ENCODE measurements around the gene INSIG2. TPM values are rescaled to one million over a fixed set of nuclear protein-coding genes. Genes with fewer than 3 reads are reported as not detected.

The INSIG2 gene
- polyA plus RNA-seq, 1 donor from 2014 or later, result 17.0 TPM

GRCh38 chr2:118122594-118123281, 34.5 kb downstream of the INSIG2 start:
- no peaks in the 10 kb centered on the region for H3K36me3 Mint-ChIP-seq
- peaks cover 0 to 7% (median 2%) of the 10 kb centered on the region in 3 donors for H3K4me1 Mint-ChIP-seq
- H3K27ac Mint-ChIP-seq, result no peak overlapping the region
- H3K4me3 Mint-ChIP-seq, result no peak overlapping the region
- no peaks in the 10 kb centered on the region for H3K9me3 Mint-ChIP-seq
- no peaks in the 10 kb centered on the region for H3K27me3 Mint-ChIP-seq

DNA sequence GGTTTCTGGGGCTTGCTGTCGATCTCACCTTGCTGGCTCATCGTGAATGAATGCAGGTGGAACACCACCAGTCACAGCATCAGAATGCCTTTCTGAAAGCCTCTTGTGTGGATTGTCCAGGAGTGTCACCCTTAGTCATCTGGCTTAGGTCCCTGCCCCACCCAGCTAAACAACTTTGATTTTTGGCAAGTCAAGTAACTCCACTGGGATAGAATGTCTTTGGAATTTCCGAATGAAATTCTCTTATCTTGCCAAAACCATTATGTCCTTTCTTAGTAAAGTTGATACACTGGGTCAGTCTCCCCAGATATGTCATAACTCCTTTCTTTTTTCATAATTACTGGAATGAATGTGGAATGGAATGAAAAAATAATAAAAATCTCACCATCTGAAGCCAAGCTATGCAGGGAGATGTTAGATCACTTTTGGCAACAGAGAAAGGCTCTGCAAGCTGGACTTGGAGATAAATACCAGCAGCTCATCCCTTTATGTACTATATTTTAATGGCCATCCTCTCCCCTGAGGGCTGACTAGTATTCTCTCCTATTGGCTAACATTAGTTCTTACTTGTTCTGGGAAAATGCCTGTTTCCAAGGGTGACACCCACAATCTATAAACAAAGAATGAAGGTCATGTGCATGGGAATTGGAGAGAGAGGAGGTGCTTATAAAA, 35.4 kb downstream of the INSIG2 start:
- H3K27me3 Mint-ChIP-seq, result peaks cover 5% of the 10 kb centered on the region
- no peaks in the 10 kb centered on the region for H3K9me3 Mint-ChIP-seq
- H3K4me1 Mint-ChIP-seq, result peaks cover 0 to 7% (median 2%) of the 10 kb centered on the region in 3 donors
- no peak overlapping the region for H3K4me3 Mint-ChIP-seq
- H3K27ac Mint-ChIP-seq, result no peak overlapping the region
- H3K36me3 Mint-ChIP-seq, result no peaks in the 10 kb centered on the region

GRCh38 chr2:118124288-118124891, 36.1 kb downstream of the INSIG2 start:
- Mint-ChIP-seq H3K4me1 (peaks cover 0 to 7% (median 2%) of the 10 kb centered on the region in 3 donors), H3K4me3 (no peak overlapping the region), H3K27me3 (peaks cover 5% of the 10 kb centered on the region)

DNA sequence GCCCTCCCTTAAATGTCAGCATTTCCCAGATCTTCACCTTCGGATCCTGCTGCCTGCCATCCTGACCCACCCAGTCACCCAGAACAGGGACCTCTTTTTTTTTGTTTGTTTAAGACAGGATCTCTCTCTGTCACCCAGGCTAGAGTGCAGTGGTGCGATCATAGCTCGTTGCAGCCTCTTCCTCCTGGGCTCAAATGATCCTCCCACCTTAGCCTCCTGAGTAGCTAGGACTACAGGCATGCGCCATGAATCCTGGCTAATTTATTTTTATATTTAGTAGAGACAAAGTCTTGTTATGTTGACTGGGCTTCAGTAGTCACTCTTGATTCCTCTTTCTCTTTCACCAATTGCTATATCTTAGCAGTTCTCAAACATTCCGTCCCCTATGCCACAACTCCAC, 39.0 kb downstream of the INSIG2 start:
- Mint-ChIP-seq H3K4me1 (peaks cover 7 to 13% (median 8%) of the 10 kb centered on the region in 3 donors), H3K27ac (no peak overlapping the region), H3K4me3 (no peak overlapping the region), H3K9me3 (no peaks in the 10 kb centered on the region), H3K27me3 (peaks cover 5% of the 10 kb centered on the region), H3K36me3 (no peaks in the 10 kb centered on the region)

More at GRCh38 chr2:118124288-118124891, 36.1 kb downstream of the INSIG2 start:
- Mint-ChIP-seq H3K36me3 (no peaks in the 10 kb centered on the region), H3K9me3 (no peaks in the 10 kb centered on the region), H3K27ac (no peak overlapping the region)

DNA sequence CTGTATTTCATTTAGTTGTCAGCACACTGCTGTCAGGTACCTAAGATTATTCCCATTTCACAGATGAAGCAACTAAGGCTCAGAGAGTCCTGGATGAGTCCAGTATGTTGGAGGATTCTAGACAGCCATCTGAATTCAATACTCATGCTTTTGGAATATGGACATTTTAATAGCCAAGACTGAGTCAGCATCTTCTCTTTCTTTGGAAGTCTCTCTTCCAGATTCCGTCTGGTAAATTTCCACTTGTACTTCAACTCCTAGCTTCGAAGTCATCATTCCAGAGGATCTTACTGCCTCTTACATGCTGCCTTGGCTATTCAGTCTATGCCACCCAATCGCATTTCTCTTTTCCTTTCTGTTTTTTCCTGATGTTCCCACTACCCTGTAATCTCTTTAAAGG, 40.6 kb downstream of the INSIG2 start:
- H3K4me3 Mint-ChIP-seq, result no peak overlapping the region
- H3K9me3 Mint-ChIP-seq, result no peaks in the 10 kb centered on the region
- no peak overlapping the region for H3K27ac Mint-ChIP-seq
- peaks cover 5% of the 10 kb centered on the region for H3K27me3 Mint-ChIP-seq
- H3K4me1 Mint-ChIP-seq, result peaks cover 6 to 8% (median 7%) of the 10 kb centered on the region in 3 donors
- H3K36me3 Mint-ChIP-seq, result no peaks in the 10 kb centered on the region

- Mint-ChIP-seq H3K27me3 (peaks cover 5% of the 10 kb centered on the region), H3K36me3 (no peaks in the 10 kb centered on the region), H3K9me3 (no peaks in the 10 kb centered on the region), H3K27ac (no peak overlapping the region), H3K4me1 (peaks cover 5 to 8% (median 6%) of the 10 kb centered on the region in 3 donors), H3K4me3 (no peak overlapping the region)
Observed at GRCh38 chr2:118130385-118130784, 42.1 kb downstream of the INSIG2 start.

DNA sequence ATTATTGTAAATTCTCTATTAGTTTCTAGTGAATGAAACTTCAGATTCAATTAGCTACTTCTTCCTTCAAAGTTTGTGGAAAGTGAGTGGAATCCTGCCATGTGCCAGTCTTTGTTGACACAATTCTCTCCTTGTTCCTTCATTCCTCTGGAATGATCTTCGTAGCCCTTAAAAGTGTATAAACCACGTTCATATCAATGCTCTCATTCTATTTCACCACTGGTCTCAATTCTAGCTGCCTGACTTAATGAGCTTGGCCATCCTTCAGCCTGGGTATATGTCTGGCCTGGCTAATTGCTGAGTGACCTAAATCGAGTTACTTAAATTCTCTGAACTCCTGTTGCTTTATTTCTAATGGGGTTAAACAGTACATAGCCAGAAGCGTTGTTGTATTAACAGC, 43.5 kb downstream of the INSIG2 start:
- Mint-ChIP-seq H3K4me1 (peaks cover 5 to 8% (median 6%) of the 10 kb centered on the region in 3 donors), H3K4me3 (peak overlapping the region in 1 of 4 donors; percentile 34), H3K27me3 (peaks cover 5% of the 10 kb centered on the region), H3K9me3 (no peaks in the 10 kb centered on the region), H3K36me3 (no peaks in the 10 kb centered on the region), H3K27ac (no peak overlapping the region)

DNA sequence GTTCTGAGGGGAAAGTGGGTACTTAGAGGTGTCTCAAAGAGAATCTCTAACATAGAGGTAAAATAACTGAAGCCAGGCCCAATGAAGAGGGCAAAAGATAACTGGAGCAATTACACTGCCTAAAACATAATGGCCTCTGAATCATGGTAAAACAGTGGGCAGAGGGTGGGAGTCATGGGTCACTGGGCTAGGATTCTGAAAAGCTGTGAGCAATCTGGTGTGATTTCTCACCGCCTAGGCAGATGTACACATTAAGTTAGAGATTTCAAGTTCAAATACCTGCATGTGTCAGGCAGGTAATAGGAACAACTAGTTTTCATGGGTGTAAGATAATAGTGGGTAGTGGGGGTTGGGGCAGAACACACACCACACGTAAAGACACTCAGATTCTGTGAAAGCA, 45.6 kb downstream of the INSIG2 start:
- no peaks in the 10 kb centered on the region for H3K9me3 Mint-ChIP-seq
- H3K4me1 Mint-ChIP-seq, result peaks cover 5 to 8% (median 6%) of the 10 kb centered on the region in 3 donors
- no peak overlapping the region for H3K4me3 Mint-ChIP-seq
- H3K36me3 Mint-ChIP-seq, result no peaks in the 10 kb centered on the region
- H3K27me3 Mint-ChIP-seq, result no peaks in the 10 kb centered on the region
- H3K27ac Mint-ChIP-seq, result no peak overlapping the region

DNA sequence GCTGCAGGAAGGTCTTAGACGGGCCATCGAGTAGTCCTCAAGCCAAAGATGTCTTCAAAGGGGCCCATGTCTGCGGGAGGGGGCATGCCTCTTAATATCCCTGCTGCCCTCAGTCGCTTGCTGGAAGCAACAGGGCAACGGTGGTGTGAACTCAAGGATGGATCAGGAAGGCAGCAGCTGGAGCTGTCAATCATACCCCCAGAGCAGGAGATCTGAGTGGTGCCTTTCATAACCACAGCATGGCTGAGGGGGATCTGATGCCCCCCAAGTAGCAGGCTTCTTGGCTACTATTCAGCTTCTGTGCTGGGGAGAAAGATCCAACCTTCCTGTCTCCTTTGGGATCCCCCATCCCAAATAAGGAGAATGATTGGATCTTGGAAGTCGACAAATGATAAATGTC, 46.4 kb downstream of the INSIG2 start:
- Mint-ChIP-seq H3K4me1 (peaks cover 5 to 8% (median 6%) of the 10 kb centered on the region in 3 donors), H3K9me3 (no peaks in the 10 kb centered on the region), H3K4me3 (no peak overlapping the region), H3K36me3 (no peaks in the 10 kb centered on the region), H3K27ac (no peak overlapping the region), H3K27me3 (no peaks in the 10 kb centered on the region)

DNA sequence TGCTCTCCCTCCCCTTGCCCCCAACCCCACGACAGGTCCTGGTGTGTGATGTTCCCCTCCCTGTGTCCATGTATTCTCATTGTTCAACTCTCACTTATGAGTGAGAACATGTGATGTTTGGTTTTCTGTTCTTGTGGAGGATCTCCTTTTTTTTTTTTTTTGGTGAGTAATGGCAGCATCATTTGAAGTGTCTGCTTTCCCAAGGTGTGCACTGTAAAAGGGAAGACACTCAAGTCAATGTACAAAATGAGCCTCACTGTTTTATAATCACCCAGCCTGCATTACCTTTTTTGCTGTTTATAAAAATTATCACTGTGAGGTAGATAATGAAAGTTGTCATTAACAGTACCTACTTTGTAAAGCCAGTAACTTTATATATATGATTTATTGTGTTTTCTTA, 56.9 kb downstream of the INSIG2 start:
- no peaks in the 10 kb centered on the region for H3K9me3 Mint-ChIP-seq
- H3K27ac Mint-ChIP-seq, result no peak overlapping the region
- H3K4me3 Mint-ChIP-seq, result no peak overlapping the region
- no peaks in the 10 kb centered on the region for H3K4me1 Mint-ChIP-seq
- peaks cover 16% of the 10 kb centered on the region for H3K27me3 Mint-ChIP-seq
- no peaks in the 10 kb centered on the region for H3K36me3 Mint-ChIP-seq

DNA sequence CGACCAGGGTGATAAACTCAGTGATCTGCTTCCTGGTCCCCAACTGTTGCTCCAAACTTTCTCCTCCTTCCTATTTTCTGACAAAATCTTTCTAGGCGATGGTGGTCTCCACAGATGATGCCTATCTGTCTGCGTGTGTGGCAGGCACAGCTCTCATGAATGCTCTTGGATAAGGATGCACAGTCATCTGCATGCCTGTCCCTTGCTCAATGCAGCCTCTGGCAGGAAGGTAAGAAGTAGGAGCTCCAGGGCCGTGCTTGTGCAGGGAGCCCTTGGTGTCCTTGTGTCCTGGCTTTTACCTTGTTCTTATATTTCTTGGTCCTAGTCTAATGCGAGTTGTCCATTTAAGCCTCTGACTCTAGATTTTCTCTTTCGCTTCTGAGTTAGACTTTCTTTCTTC, 57.5 kb downstream of the INSIG2 start:
- Mint-ChIP-seq H3K4me1 (no peaks in the 10 kb centered on the region), H3K9me3 (no peaks in the 10 kb centered on the region), H3K27ac (no peak overlapping the region), H3K27me3 (peaks cover 16% of the 10 kb centered on the region), H3K36me3 (no peaks in the 10 kb centered on the region), H3K4me3 (no peak overlapping the region)

GRCh38 chr2:118146315-118147283, 58.3 kb downstream of the INSIG2 start:
- H3K36me3 Mint-ChIP-seq, result no peaks in the 10 kb centered on the region
- H3K9me3 Mint-ChIP-seq, result no peaks in the 10 kb centered on the region
- no peak overlapping the region for H3K27ac Mint-ChIP-seq
- H3K27me3 Mint-ChIP-seq, result peaks cover 16% of the 10 kb centered on the region
- H3K4me1 Mint-ChIP-seq, result peaks cover 0 to 2% (median 0%) of the 10 kb centered on the region in 3 donors
- H3K4me3 Mint-ChIP-seq, result no peak overlapping the region

- Mint-ChIP-seq H3K27ac (no peak overlapping the region), H3K36me3 (no peaks in the 10 kb centered on the region), H3K27me3 (peaks cover 21% of the 10 kb centered on the region), H3K4me3 (no peak overlapping the region), H3K4me1 (peaks cover 0 to 2% (median 0%) of the 10 kb centered on the region in 3 donors), H3K9me3 (no peaks in the 10 kb centered on the region)
Observed at GRCh38 chr2:118148133-118148532, 59.9 kb downstream of the INSIG2 start.

- Mint-ChIP-seq H3K9me3 (no peaks in the 10 kb centered on the region), H3K27ac (no peak overlapping the region), H3K27me3 (peaks cover 19% of the 10 kb centered on the region), H3K36me3 (no peaks in the 10 kb centered on the region), H3K4me1 (peaks cover 0 to 2% (median 0%) of the 10 kb centered on the region in 3 donors), H3K4me3 (no peak overlapping the region)
Observed at GRCh38 chr2:118148809-118149208, 60.5 kb downstream of the INSIG2 start.
